IPS-15b (cell line): ENCODE measurements around the gene LRRC26.
"Not testable (repeated sequence)": the region's sequence is repeated elsewhere in the genome, so short reads cannot be mapped to it uniquely, and the experiment has no call there.

ENCODE experiments used
- H3K27me3 ChIP-seq: one replicate; pipeline ENCODE4 v1.6.1; 2013; ENCODE audit warnings: low read length; ENCODE audit not compliant: control insufficient read depth, insufficient read depth
- H3K36me3 ChIP-seq: one replicate; pipeline ENCODE4 v1.6.1; 2013; ENCODE audit warnings: low read length; ENCODE audit not compliant: control insufficient read depth, insufficient read depth
- H3K4me1 ChIP-seq: one replicate; pipeline ENCODE4 v1.6.1; 2013; ENCODE audit warnings: mild to moderate bottlenecking, low read length; ENCODE audit not compliant: control insufficient read depth, insufficient read depth
- H3K4me3 ChIP-seq: one replicate; pipeline ENCODE4 v1.5.1; 2013; ENCODE audit warnings: low read depth, low read length
- H3K9ac ChIP-seq: one replicate; pipeline ENCODE4 v1.6.1; 2013; ENCODE audit warnings: low read depth, mild to moderate bottlenecking, low read length
- H3K9me3 ChIP-seq: one replicate; pipeline ENCODE4 v1.6.1; 2013; ENCODE audit warnings: mild to moderate bottlenecking, low read length; ENCODE audit not compliant: control insufficient read depth, insufficient read depth

Gene LRRC26

DNA sequence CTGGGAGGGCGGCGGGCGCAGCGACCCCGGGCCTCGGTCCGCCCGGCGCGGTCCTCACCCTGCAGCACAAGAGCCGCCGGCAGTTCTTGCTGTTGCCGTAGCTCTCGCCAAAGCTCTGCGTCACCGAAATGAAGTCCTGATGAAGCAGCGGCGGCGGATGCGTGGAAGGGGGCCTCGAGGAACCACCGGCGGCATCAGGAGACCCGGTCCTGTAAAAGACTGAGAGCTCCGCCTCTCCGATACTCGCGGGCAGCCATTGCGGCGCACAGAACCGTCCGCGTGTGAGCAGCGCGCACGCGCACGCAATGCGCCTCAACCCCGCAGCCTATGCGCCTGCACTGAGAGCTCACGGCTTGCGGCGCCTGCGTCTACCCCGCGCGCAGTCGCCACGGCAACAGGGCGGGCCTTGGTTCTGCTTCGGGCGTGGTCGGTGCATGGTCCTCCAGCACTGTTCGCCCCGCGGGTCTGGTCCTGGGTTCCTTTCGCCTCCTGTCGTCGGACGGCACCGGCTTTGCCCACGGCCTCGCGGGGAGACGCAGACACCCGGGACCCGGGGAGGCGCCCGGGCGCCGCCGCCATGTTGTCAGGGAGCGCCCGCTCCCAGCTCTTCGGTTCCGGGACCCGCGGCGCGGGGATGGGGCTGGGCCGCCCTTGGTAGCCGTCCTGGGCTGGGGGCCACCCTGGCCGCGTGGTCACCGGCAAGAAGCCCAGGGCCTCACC, 40.2 kb downstream of the LRRC26 start:
- Histone ChIP-seq H3K9me3 (no peaks in the 10 kb centered on the region), H3K9ac (peak overlapping the region; percentile 79), H3K4me1 (peaks cover 5% of the 10 kb centered on the region), H3K27me3 (peaks cover 7% of the 10 kb centered on the region), H3K36me3 (no peaks in the 10 kb centered on the region), H3K4me3 (peak overlapping the region; percentile 85)

- Histone ChIP-seq H3K27me3 (peaks cover 5% of the 10 kb centered on the region), H3K4me1 (peaks cover 5% of the 10 kb centered on the region)
Measured at GRCh38 chr9:137128862-137129455, 40.9 kb downstream of the LRRC26 start.

DNA sequence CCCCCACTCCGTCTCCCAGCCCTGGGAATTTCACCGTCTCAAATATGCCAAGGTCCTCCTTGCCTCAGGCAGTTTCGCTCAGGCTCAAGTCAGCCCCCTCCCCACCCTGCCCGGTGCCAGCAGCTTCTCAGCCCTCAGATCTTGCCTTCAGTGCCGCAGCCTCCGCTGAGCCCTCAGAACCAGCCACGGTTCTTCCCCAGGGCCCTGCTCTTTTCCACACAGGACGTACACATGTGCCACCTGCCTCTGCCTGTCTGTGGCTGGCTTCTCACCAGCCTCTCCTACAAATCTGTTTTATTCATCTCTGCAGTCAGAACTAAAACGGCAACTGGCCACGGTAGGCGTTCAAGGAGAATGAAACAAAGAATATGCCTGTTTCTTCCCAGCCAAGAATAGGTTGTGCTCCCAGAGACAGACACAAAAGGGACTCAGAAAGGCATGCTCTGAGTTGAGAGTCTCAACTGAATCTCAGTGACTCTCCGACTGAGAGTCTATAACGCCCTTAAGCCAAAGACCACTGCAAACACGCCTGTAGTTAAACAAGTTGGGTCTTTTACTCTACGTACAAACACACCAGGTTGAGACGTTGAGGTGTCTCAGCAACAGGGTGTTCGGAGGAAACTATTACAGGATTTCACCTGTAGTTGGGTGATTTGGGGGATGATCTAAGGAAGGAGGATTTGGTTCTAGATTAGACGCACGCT, 41.5 kb downstream of the LRRC26 start:
- Histone ChIP-seq H3K27me3 (peaks cover 5% of the 10 kb centered on the region), H3K4me3 (peak overlapping the region; percentile 85), H3K9ac (peak overlapping the region; percentile 79), H3K9me3 (no peaks in the 10 kb centered on the region), H3K4me1 (peaks cover 5% of the 10 kb centered on the region), H3K36me3 (no peaks in the 10 kb centered on the region)

More at GRCh38 chr9:137128862-137129455, 40.9 kb downstream of the LRRC26 start:
- Histone ChIP-seq H3K9me3 (no peaks in the 10 kb centered on the region), H3K36me3 (no peaks in the 10 kb centered on the region), H3K9ac (peak overlapping the region; percentile 79), H3K4me3 (peak overlapping the region; percentile 85)

DNA sequence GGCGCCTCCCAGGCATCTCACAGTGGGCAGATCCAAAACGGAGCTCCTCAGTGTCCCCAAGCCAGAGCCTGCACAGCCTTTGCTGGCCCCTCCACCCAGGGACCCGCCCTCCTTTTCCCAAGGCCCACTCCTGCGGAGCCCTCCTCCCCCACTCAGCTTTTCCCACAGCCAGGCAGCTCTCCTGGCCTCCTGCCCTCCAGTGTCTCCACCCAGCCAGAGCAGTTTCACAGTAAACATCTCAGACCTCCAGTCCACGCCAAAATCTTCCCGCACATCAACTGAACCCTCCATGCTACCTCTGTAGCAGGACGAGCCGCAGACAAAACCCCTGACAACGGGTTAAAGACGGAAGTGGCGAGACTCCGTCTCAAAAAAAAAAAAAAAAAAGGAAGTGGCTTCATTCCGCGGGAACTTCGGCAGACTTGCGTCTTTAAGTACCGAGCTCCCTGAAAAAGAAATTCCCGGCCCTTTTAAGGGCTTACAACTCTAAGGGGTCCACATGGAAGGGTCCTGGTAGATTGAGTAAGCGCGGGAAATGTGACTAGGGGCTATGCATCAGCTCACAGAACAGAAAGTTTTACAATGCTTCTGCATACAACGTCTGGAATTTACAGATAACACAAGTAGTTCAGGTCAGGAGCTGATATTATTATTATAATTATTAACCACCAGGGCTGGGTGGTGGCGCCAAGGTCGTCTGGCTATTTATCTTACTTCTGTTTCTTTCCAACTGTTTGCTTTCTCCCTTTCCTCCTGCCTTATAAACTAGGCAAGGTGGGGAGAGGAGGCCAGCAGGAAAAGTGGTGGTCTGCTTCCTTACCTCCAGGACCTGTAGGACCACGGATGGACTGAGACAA, 42.3 kb downstream of the LRRC26 start:
- no peaks in the 10 kb centered on the region for H3K9me3 ChIP-seq
- no peaks in the 10 kb centered on the region for H3K36me3 ChIP-seq
- H3K4me3 ChIP-seq = no peak overlapping the region
- H3K4me1 ChIP-seq = peaks cover 5% of the 10 kb centered on the region
- H3K9ac ChIP-seq = peak overlapping the region; percentile 24
- peaks cover 5% of the 10 kb centered on the region for H3K27me3 ChIP-seq

DNA sequence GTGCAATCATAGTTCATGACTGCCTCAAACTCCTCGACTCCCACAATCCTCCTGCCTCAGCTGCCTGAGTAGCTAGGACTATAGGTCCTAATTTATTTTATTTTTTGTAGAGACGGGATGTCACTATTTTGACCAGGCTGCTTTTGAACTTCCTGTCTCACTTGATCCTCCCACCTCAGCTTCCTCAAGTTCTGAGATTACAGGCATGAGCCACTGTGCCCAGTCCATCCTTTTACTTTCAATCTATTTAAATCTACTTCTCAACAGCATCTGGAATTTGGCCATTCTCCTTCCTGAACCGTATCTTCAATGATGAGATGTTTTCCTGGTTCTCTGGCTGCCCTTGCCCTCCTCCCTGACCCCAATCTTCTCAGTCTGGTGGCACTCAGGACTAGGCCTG, 43.1 kb downstream of the LRRC26 start:
- H3K36me3 ChIP-seq = no peaks in the 10 kb centered on the region
- H3K9me3 ChIP-seq = no peaks in the 10 kb centered on the region
- H3K27me3 ChIP-seq = peaks cover 5% of the 10 kb centered on the region
- H3K4me3 ChIP-seq = no peak overlapping the region
- peaks cover 5% of the 10 kb centered on the region for H3K4me1 ChIP-seq
- no peak overlapping the region for H3K9ac ChIP-seq

DNA sequence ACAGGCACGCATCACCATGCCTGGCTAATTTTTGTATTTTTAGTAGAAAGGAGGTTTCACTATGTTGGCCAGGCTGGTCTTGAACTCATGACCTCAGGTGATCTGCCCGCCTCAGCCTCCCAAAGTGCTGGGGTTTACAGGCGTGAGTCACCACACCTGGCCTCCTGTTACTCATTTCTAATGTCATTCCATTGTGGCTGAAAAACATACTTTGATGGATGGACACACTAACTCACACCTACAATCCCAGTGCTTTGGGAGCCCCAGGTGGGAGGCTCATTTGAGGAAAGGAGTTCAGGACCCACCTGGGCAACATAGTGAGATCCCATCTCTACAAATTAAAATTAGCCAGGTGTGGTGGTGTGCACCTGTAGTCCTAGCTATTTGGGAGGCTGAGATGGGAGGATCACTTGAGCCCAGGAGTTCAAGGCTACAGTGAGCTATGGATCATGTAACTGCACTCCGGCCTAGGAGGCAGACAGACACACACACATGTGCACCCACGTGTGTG, 45.8 kb downstream of the LRRC26 start:
- not testable (repeated sequence) for H3K27me3 ChIP-seq, H3K9ac ChIP-seq, H3K36me3 ChIP-seq, H3K4me3 ChIP-seq, H3K9me3 ChIP-seq, H3K4me1 ChIP-seq

GRCh38 chr9:137123468-137123837, 46.4 kb downstream of the LRRC26 start:
- Histone ChIP-seq H3K4me3 (no peak overlapping the region), H3K4me1 (peaks cover 1% of the 10 kb centered on the region), H3K9ac (no peak overlapping the region), H3K9me3 (no peaks in the 10 kb centered on the region), H3K36me3 (no peaks in the 10 kb centered on the region), H3K27me3 (no peaks in the 10 kb centered on the region)

- not testable (repeated sequence) for H3K9me3 ChIP-seq, H3K4me1 ChIP-seq, H3K27me3 ChIP-seq, H3K36me3 ChIP-seq, H3K4me3 ChIP-seq, H3K9ac ChIP-seq
Measured at GRCh38 chr9:137122796-137123467, 46.9 kb downstream of the LRRC26 start.

DNA sequence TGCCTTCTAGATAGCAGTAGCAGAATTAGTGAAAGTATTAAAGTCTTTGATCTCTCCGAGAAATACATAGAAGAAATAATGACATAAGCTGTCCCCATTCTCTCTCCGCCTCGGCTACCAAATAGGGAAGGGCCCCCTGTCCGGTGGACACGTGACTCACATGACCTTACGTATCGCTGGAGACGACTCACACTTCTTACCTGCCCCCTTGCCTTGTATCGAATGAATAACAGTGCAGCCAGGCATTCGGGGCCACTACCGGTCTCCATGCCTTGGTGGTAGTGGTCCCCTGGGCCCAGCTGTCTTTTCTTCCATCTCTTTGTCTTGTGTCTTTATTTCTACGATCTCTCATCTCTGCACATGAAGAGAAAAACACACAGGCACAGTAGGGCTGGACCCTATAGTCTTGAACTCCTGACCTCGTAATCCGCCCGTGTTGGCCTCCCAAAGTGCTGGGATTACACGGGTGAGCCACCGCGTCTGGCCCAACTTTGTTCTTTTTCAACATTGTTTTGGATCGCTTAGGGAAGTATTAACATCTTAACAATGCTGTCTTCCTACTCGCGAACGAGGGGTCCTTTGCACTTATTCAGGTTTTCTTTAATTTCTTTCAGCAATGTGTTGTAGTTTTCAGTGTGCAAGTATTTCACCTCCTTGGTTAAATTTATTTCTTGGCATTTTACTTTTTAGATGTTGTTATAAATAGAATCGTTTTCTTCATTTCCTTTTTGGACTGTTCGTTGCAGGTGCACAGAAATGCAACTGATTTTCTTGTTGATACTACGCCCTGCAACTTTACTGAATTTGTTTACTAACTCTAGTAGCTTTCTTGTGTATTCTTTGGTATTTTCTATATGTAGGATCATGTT, 47.7 kb downstream of the LRRC26 start:
- not testable (repeated sequence) for H3K9me3 ChIP-seq, H3K27me3 ChIP-seq, H3K9ac ChIP-seq, H3K36me3 ChIP-seq, H3K4me3 ChIP-seq, H3K4me1 ChIP-seq
